HepG2 (cell line): Measurements from ENCODE around the gene SELENOH. TPM values are rescaled to one million over a fixed set of nuclear protein-coding genes. Genes with fewer than 3 reads are reported as not detected.
A peak's percentile ranks its signal among the peaks of the same experiment; 100 is the strongest.

Experiments used
- AKAP8 ChIP-seq: sonication (generic); formaldehyde crosslinking; IDR thresholded peaks from 2 replicates; pipeline ENCODE4 v1.5.1; 2020; ENCODE audit warnings: mild to moderate bottlenecking, missing genetic modification reagents
- HDAC6 ChIP-seq: fragments of 200-600 bp; sonication (generic); IDR thresholded peaks from 2 replicates; pipeline ENCODE4 v1.7.0; 2017; ENCODE audit warnings: mild to moderate bottlenecking, antibody characterized with exemption, low read length, low read depth
- NONO ChIP-seq, 2 experiments: fragments of 450-650 bp in 1 of 2; sonication (generic) in 1 of 2; formaldehyde crosslinking in 1 of 2; IDR thresholded peaks in 1 of 2; conservative IDR thresholded peaks in 1 of 2; 2 replicates each; pipeline versions ENCODE4 v1.6.1 to v1.8.0; 2017 to 2022; ENCODE audit warnings: mild to moderate bottlenecking in 1 of 2, missing genetic modification reagents in 1 of 2, moderate library complexity in 1 of 2
- PRMT3 ChIP-seq: sonication (generic); formaldehyde crosslinking; IDR thresholded peaks from 2 replicates; pipeline ENCODE4 v1.8.1; 2022; ENCODE audit warnings: low read depth, mild to moderate bottlenecking, moderate library complexity, missing genetic modification reagents, borderline replicate concordance
- SIN3A ChIP-seq: IDR thresholded peaks from 2 replicates; pipeline ENCODE4 v1.6.1; 2011; ENCODE audit warnings: low read depth, mild to moderate bottlenecking, control low read depth, low read length, borderline replicate concordance
- SMAD1 ChIP-seq: sonication (generic); formaldehyde crosslinking; IDR thresholded peaks from 2 replicates; pipeline ENCODE4 v1.4.0; 2020; ENCODE audit warnings: missing genetic modification reagents, low read depth, mild to moderate bottlenecking, borderline replicate concordance
- SP140L ChIP-seq: sonication (generic); formaldehyde crosslinking; IDR thresholded peaks from 2 replicates; pipeline ENCODE4 v1.4.0; 2020; ENCODE audit warnings: missing genetic modification reagents, borderline replicate concordance
- THRA ChIP-seq: sonication (generic); formaldehyde crosslinking; IDR thresholded peaks from 2 replicates; pipeline ENCODE4 v1.4.0; 2020; ENCODE audit warnings: missing genetic modification reagents, borderline replicate concordance
- YY1 ChIP-seq: IDR thresholded peaks from 2 replicates; pipeline ENCODE4 v1.6.1; 2011; ENCODE audit warnings: low read length, low read depth, moderate library complexity, mild to moderate bottlenecking; ENCODE audit not compliant: insufficient read depth, insufficient replicate concordance
- ZBTB39 ChIP-seq: sonication (generic); formaldehyde crosslinking; IDR thresholded peaks from 2 replicates; pipeline ENCODE4 v1.5.0; 2020; ENCODE audit warnings: missing genetic modification reagents
- ZNF558 ChIP-seq: sonication (generic); formaldehyde crosslinking; IDR thresholded peaks from 2 replicates; pipeline ENCODE4 v1.9.0; 2022; ENCODE audit warnings: mild to moderate bottlenecking, missing genetic modification reagents, borderline replicate concordance
- ZNF569 ChIP-seq: sonication (generic); formaldehyde crosslinking; IDR thresholded peaks from 2 replicates; pipeline ENCODE4 v1.5.0; 2020; ENCODE audit warnings: mild to moderate bottlenecking, missing genetic modification reagents, moderate library complexity, borderline replicate concordance
- ZNF782 ChIP-seq: sonication (generic); formaldehyde crosslinking; IDR thresholded peaks from 2 replicates; pipeline ENCODE4 v1.4.0; 2020; ENCODE audit warnings: missing genetic modification reagents, mild to moderate bottlenecking, borderline replicate concordance
- polyA plus RNA-seq, 8 experiments: library from polyadenylated mRNA; depleted of rRNA in 3 of 8; stranded (reverse) in 7 of 8; unstranded in 1 of 8; fragments of >200 nt; fragmentation: Illumina TruSeq in 4 of 8; extraction: Trizol in 4 of 8; gene quantifications; 2 replicates each; pipeline versions ENCODE4 v1.2.1 to v1.2.3, GENCODE V29; 2011 to 2016; ENCODE audit warnings: low read depth in 4 of 8, missing spikeins in 1 of 8, mixed read lengths in 1 of 8; ENCODE audit not compliant: insufficient read depth in 1 of 8
- total RNA-seq, 5 experiments: library from RNA; depleted of rRNA; stranded (reverse); fragments of >200 nt; fragmentation: Illumina TruSeq; extraction: Trizol; gene quantifications; 2 replicates each; pipeline ENCODE4 v1.2.3, GENCODE V29; 2016; ENCODE audit warnings: low read depth in 1 of 5
- TF ChIP-seq, protein P1 (sequence below): sonication (generic); formaldehyde crosslinking; IDR thresholded peaks from 2 replicates; pipeline ENCODE4 v1.8.0; 2022; ENCODE audit warnings: mild to moderate bottlenecking, missing genetic modification reagents, borderline replicate concordance
- TF ChIP-seq, protein P2 (sequence below): sonication (generic); formaldehyde crosslinking; IDR thresholded peaks from 2 replicates; pipeline ENCODE4 v1.5.0; 2020; ENCODE audit warnings: missing genetic modification reagents, mild to moderate bottlenecking, borderline replicate concordance
- TF ChIP-seq, protein P3 (sequence below): sonication (generic); formaldehyde crosslinking; IDR thresholded peaks from 2 replicates; pipeline ENCODE4 v1.4.0; 2020; ENCODE audit warnings: mild to moderate bottlenecking, missing genetic modification reagents
- TF ChIP-seq, protein P4 (sequence below): sonication (generic); formaldehyde crosslinking; IDR thresholded peaks from 2 replicates; pipeline ENCODE4 v1.9.0; 2021; ENCODE audit warnings: missing genetic modification reagents, mild to moderate bottlenecking, borderline replicate concordance

The SELENOH gene
- total and polyA plus RNA-seq, 2 of the 13 experiments (the other 11 are each of a cell fraction or from before 2014, with no cell fraction given): 27.2 to 77.4 TPM

DNA sequence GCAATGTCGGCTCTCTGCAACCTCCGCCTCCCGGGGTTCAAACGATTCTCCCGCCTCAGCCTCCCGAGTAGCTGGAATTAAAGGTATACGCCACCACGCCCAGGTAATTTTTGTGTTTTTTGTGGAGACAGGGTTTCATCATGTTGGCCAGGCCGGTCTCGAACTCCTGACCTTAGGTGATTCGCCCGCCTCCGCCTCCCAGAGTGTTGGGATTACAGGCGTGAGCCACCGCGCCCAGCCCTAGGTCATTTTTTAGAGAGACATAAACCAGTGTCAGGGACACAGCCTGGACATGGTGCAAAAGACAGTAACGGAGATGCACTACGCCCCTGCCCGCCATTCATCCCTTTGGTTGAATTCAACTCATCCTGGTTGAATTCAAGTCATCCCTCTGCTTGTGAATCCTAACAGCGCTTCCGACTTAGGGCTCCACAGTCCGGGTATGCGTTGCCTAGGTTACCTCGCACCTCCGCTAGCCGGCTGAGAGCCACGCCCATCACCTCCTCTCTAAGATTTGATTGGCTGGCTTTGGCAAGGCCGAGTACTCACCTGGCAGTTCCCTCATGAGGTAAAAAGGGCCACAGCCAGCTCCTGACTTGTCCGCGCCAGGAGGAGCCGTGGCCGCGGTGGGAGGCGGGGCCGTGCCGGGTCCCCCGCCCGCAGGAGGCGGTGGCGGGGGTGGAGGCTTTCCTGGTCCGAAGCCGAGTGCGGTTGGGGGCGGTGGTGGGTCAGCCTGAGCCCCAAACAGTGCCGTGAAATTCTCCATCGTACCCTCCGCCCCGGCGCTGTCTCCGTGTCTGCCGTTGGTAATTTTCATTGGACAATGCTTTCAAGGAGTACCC is 29.7 kb upstream of the SELENOH start, which contains the start of gene MED19 (continued):
- TF ChIP-seq, protein P1, sequence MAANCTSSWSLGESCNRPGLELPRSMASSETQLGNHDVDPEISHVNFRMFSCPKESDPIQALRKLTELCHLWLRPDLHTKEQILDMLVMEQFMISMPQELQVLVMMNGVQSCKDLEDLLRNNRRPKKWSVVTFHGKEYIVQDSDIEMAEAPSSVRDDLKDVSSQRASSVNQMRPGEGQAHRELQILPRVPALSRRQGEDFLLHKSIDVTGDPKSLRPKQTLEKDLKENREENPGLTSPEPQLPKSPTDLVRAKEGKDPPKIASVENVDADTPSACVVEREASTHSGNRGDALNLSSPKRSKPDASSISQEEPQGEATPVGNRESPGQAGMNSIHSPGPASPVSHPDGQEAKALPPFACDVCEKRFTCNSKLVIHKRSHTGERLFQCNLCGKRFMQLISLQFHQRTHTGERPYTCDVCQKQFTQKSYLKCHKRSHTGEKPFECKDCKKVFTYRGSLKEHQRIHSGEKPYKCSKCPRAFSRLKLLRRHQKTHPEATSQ (CRISPR knock-in tag): no peak
- TF ChIP-seq, protein P2, sequence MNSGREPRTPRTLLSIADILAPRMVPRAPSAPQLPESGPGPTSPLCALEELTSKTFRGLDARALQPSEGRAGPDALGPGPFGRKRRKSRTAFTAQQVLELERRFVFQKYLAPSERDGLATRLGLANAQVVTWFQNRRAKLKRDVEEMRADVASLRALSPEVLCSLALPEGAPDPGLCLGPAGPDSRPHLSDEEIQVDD: 0 out of 2 replicates have a peak, but pooled peaks have one; percentile 32
- TF ChIP-seq AKAP8 (CRISPR knock-in tag) (no peak), SP140L (CRISPR knock-in tag) (no peak), SMAD1 (CRISPR knock-in tag) (no peak), SIN3A (peak; percentile 61; the same call in 1 of the 2 replicates), ZNF569 (CRISPR knock-in tag) (no peak), ZBTB39 (CRISPR knock-in tag) (no peak), NONO (IDR thresholded peaks at IDR 0.05) (no peak), NONO (CRISPR knock-in tag; conservative IDR thresholded peaks at IDR 0.05) (0 out of 2 replicates have a peak, but pooled peaks have one; percentile 27), ZNF558 (CRISPR knock-in tag) (no peak), THRA (CRISPR knock-in tag) (0 out of 2 replicates have a peak, but pooled peaks have one; percentile 38), YY1 (no peak), ZNF782 (CRISPR knock-in tag) (no peak), HDAC6 (no peak), PRMT3 (CRISPR knock-in tag) (no peak)
- TF ChIP-seq, protein P3, sequence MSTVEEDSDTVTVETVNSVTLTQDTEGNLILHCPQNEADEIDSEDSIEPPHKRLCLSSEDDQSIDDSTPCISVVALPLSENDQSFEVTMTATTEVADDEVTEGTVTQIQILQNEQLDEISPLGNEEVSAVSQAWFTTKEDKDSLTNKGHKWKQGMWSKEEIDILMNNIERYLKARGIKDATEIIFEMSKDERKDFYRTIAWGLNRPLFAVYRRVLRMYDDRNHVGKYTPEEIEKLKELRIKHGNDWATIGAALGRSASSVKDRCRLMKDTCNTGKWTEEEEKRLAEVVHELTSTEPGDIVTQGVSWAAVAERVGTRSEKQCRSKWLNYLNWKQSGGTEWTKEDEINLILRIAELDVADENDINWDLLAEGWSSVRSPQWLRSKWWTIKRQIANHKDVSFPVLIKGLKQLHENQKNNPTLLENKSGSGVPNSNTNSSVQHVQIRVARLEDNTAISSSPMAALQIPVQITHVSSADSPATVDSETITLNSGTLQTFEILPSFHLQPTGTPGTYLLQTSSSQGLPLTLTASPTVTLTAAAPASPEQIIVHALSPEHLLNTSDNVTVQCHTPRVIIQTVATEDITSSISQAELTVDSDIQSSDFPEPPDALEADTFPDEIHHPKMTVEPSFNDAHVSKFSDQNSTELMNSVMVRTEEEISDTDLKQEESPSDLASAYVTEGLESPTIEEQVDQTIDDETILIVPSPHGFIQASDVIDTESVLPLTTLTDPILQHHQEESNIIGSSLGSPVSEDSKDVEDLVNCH (CRISPR knock-in tag): no peak
- TF ChIP-seq, protein P4, sequence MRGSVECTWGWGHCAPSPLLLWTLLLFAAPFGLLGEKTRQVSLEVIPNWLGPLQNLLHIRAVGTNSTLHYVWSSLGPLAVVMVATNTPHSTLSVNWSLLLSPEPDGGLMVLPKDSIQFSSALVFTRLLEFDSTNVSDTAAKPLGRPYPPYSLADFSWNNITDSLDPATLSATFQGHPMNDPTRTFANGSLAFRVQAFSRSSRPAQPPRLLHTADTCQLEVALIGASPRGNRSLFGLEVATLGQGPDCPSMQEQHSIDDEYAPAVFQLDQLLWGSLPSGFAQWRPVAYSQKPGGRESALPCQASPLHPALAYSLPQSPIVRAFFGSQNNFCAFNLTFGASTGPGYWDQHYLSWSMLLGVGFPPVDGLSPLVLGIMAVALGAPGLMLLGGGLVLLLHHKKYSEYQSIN (CRISPR knock-in tag): no peak
